Medulla oblongata (tissue), 1 donor: ENCODE measurements around the gene DNAJB9.
A peak's percentile ranks its signal among the peaks of the same experiment; 100 is the strongest.

Experiments used
- DNase-seq: peaks from one replicate; pipeline ENCODE4 v3.0.0-alpha.2; 2015; ENCODE audit errors: extremely low spot score

The DNAJB9 gene

GRCh38 chr7:108605559-108606201, 36.0 kb downstream of the DNAJB9 start:
- DNase-seq: no peak

DNA sequence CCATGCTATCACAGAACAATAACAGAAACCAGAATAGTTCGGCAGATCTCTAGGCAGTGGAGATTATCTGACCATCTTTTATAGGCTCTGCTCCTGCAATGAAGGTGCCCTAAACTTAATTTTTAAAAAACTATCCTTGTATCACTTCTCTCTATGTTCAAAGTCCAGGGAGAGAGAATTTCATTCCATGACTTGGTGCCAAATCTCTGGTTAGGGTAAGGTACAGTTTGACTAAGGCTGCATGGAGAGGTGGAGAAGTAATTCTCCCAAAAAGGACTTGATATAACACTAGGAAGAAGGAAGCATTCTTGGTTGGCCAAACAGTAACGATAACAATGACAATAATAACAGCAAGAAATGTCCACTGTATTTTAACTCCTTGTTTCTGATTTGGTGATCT, 40.0 kb downstream of the DNAJB9 start:
- no peak for DNase-seq

DNA sequence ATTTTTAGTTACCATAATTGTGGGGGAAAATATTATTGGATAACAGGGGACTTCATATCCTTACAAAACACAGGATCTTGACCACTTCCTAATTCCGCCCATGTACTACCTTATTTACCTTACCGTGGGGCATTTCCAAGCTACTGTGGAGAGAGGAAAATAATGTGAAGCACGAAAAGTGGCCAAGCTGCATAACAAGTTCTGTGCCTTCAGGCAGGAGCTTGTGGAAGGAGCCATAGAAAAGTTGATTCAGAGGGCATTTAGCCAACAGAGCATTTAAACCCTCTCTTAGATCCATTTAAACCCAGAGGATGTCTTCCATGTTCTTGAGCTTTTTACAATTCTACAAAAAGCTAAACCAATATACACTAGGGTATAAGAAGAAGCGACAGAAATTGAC, 41.6 kb downstream of the DNAJB9 start:
- no peak for DNase-seq

GRCh38 chr7:108613147-108613948, 43.7 kb downstream of the DNAJB9 start:
- peak; percentile 83 for DNase-seq

DNA sequence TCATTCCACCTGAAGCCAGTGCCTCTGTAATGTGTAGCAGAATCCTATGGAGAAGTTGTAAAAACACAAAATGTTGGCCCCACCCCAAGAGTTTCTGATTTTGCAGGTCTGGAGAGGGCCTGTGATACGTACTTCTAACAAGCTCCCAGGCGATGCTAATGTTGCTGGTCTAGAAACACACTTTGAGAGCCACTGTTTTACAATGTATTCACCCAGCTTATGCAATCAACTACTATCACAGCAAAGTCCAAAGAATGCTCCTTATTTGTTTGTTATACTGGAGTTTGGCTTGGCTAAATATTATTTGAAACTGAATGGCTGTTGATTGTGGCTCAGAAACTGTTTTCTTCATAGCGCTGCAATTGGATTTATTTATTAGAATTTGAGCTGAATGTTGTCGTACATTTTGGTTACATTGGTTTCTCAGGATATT, 44.3 kb downstream of the DNAJB9 start:
- no peak for DNase-seq

DNA sequence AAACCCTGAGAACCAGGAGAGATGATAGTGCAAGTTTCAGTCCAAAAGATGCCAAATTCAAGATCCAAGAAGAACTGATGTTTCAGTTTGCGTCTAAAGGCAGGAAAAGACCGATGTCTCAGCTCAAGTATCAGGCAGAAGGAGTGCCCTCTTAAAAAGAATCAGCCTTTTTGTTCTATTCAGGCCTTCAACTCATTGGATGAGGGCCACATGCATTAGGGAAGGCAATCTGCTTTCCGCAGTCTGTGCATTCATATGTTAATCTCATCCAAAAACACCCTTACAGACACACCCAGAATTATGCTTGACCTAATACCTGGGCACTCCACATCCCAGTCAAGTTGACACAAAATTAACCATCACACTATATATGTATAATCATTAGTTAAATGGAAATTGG, 45.2 kb downstream of the DNAJB9 start:
- DNase-seq: no peak

DNA sequence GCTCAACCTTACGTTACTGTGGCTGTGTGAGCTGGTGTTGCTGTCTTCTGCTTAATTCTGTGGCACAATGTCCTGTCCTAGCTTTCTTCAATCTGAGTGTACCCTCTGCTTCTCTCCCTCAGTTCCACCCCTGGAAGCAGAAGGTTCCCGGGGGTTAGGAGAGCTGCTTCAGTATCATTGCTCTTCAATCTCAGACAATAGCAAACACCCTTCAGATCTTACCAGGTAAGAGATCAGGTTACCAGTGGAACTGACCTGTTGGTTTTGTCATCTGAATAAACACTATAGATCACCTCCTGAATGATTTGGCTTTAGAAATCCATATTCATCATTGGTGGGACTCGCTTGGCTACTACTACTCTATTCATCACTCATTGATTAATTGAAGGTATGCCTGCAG, 48.4 kb downstream of the DNAJB9 start:
- DNase-seq: no peak

- no peak for DNase-seq
Observed at GRCh38 chr7:108623220-108623619, 53.5 kb downstream of the DNAJB9 start.
